Erythroblast (primary cell): ENCODE data around the gene FMN1.

Source experiments
- GATA1 ChIP-seq: IDR thresholded peaks from 2 replicates; pipeline ENCODE4 v1.6.1; 2011; ENCODE audit warnings: low read depth, mild to moderate bottlenecking, control low read depth, low read length, moderate library complexity
- POLR2A ChIP-seq: IDR thresholded peaks from 2 replicates; pipeline ENCODE4 v1.6.1; 2011; ENCODE audit warnings: mild to moderate bottlenecking, low read length

DNA sequence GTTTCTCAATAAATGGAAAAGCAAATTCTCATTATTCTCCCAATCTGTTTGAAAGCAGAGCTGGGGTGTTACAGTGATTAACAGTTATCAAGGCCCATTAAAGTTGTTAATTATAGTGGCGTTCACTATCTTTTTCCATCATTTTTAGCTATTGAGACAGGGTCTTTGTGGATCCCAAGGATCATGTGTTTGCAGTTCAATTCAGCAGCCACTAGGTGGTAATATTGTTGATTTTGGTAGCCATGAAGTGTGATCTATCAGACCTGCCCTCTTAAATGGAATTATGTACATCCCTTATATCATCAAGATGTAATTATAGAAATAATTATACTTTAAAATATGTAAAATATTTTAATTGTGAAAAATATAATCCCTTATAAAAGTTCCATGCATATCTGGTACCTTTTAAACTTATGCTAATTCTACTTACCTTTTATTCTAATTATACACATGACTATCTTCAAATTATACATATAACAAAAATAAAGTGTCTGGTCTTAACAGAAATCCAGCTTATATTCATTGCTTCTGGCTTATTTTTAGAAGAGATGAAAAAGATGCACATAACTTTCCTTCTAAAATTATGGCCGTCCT, 350.3 kb downstream of the FMN1 start:
- TF ChIP-seq POLR2A (no peak), GATA1 (no peak)
